H1 (cell line): ENCODE measurements around the gene CDK10. TPM values are rescaled to one million over a fixed set of nuclear protein-coding genes. Genes with fewer than 3 reads are reported as not detected.

ENCODE experiments used
- CTCF ChIA-PET: fragments of 300-600 bp; sonication (Branson Sonifier 250); formaldehyde crosslinking; loops from one replicate; lab custom pipeline; 2021; ENCODE audit not compliant: partially characterized antibody; lab: Charles Lee
- POLR2A ChIA-PET: fragments of 300-600 bp; sonication (Branson Sonifier 250); formaldehyde crosslinking; loops from one replicate; lab custom pipeline; 2021; ENCODE audit warnings: inconsistent platforms; ENCODE audit not compliant: partially characterized antibody; lab: Charles Lee
- DNase-seq, 2 experiments: peaks; one replicate each; pipeline versions ENCODE4 v3.0.0 to v3.0.0-alpha.2; 2010 to 2022; ENCODE audit warnings: low spot score in 2 of 2, low read depth in 1 of 2, mixed read lengths in 1 of 2
- FAIRE-seq: peaks from 2 replicates; lab custom pipeline; 2011; peaks lifted over from hg19 to GRCh38; lab: Jason Lieb, UNC
- H2AFZ ChIP-seq: 2 replicates; pipeline ENCODE4 v1.8.1; 2012; ENCODE audit warnings: low read length, inconsistent platforms
- H2AK5ac ChIP-seq: 2 replicates; pipeline ENCODE4 v1.6.1; 2013; ENCODE audit warnings: low read depth, low read length
- H2BK120ac ChIP-seq: replicated peaks from 2 replicates; pipeline ENCODE3; 2013; ENCODE audit warnings: low read depth, low read length, inconsistent platforms
- H2BK12ac ChIP-seq: 2 replicates; pipeline ENCODE4 v1.6.1; 2013; ENCODE audit warnings: low read depth, low read length
- H2BK15ac ChIP-seq: 2 replicates; pipeline ENCODE4 v1.6.1; 2013; ENCODE audit warnings: low read length
- H2BK20ac ChIP-seq: 2 replicates; pipeline ENCODE4 v1.6.1; 2013; ENCODE audit warnings: low read length
- H2BK5ac ChIP-seq: 2 replicates; pipeline ENCODE4 v1.6.1; 2013; ENCODE audit warnings: low read depth, low read length
- H3K14ac ChIP-seq: 2 replicates; pipeline ENCODE4 v1.6.1; 2013; ENCODE audit warnings: inconsistent platforms; ENCODE audit not compliant: insufficient read length
- H3K18ac ChIP-seq: 2 replicates; pipeline ENCODE4 v1.6.1; 2013; ENCODE audit warnings: low read length; ENCODE audit errors: extremely low read depth
- H3K23ac ChIP-seq: 2 replicates; pipeline ENCODE4 v1.6.1; 2013; ENCODE audit warnings: inconsistent platforms; ENCODE audit not compliant: insufficient read length
- H3K23me2 ChIP-seq: 2 replicates; pipeline ENCODE4 v1.6.1; 2013; ENCODE audit warnings: low read depth, low read length
- H3K27ac ChIP-seq: 2 replicates; pipeline ENCODE4 v1.6.1; 2011; ENCODE audit warnings: low read depth, low read length, inconsistent platforms
- H3K27me3 ChIP-seq, 4 experiments: replicated peaks in 1 of 4; 1 replicate in 1 of 4; 2 replicates in 3 of 4; pipeline versions ENCODE4 v1.6.1 to v1.8.1; 2011 to 2013; ENCODE audit warnings: low read length in 3 of 4, mild to moderate bottlenecking in 3 of 4, inconsistent platforms in 2 of 4, mixed read lengths in 2 of 4, moderate library complexity in 1 of 4; ENCODE audit not compliant: control insufficient read depth in 3 of 4, insufficient read depth in 3 of 4; ENCODE audit errors: extremely low read depth in 1 of 4
- H3K36me3 ChIP-seq, 4 experiments: 2 replicates each; pipeline versions ENCODE4 v1.6.1 to v1.8.1; 2011 to 2013; ENCODE audit warnings: mild to moderate bottlenecking in 4 of 4, low read length in 3 of 4, moderate library complexity in 2 of 4, control low read depth in 1 of 4, inconsistent platforms in 1 of 4; ENCODE audit not compliant: insufficient read depth in 4 of 4, control insufficient read depth in 2 of 4
- H3K4ac ChIP-seq: replicated peaks from 2 replicates; pipeline ENCODE3; 2013; ENCODE audit warnings: low read length, low read depth, mixed read lengths, inconsistent platforms; ENCODE audit not compliant: insufficient read length
- H3K4me1 ChIP-seq, 4 experiments: replicated peaks in 1 of 4; 1 replicate in 1 of 4; 2 replicates in 3 of 4; pipeline versions ENCODE4 v1.6.1 to v1.8.1; 2011 to 2013; ENCODE audit warnings: low read length in 3 of 4, inconsistent platforms in 2 of 4, mixed read lengths in 1 of 4; ENCODE audit not compliant: insufficient read depth in 4 of 4, control insufficient read depth in 3 of 4
- H3K4me2 ChIP-seq, 2 experiments: 2 replicates each; pipeline versions ENCODE4 v1.6.1 to v1.8.1; 2011 to 2013; ENCODE audit warnings: low read depth in 2 of 2, low read length in 2 of 2, control low read depth in 1 of 2, inconsistent platforms in 1 of 2, mild to moderate bottlenecking in 1 of 2; ENCODE audit not compliant: insufficient read depth in 1 of 2
- H3K4me3 ChIP-seq, 4 experiments: fragments of 200-600, 300-600 bp in 1 of 4; sonication (generic), shearing (Covaris generic), sonication (Bioruptor Twin) in 1 of 4; 2 replicates each; pipeline versions ENCODE4 v1.5.1 to v1.8.1; 2011 to 2016; ENCODE audit warnings: low read length in 4 of 4, low read depth in 3 of 4, control low read depth in 2 of 4, inconsistent platforms in 2 of 4, mild to moderate bottlenecking in 2 of 4, mixed read lengths in 1 of 4, moderate library complexity in 1 of 4; ENCODE audit not compliant: insufficient read depth in 2 of 4; ENCODE audit errors: extremely low read depth in 1 of 4
- H3K56ac ChIP-seq: replicated peaks from 2 replicates; pipeline ENCODE3; 2013; ENCODE audit warnings: low read depth, mild to moderate bottlenecking, mixed read lengths, low read length, inconsistent platforms; ENCODE audit not compliant: insufficient read length
- H3K79me1 ChIP-seq: 2 replicates; pipeline ENCODE4 v1.6.1; 2013; ENCODE audit warnings: low read depth, low read length, control low read depth
- H3K79me2 ChIP-seq, 2 experiments: 2 replicates each; pipeline versions ENCODE4 v1.6.1 to v1.8.1; 2012 to 2013; ENCODE audit warnings: low read length in 2 of 2, mild to moderate bottlenecking in 2 of 2, inconsistent platforms in 1 of 2; ENCODE audit not compliant: insufficient read depth in 2 of 2, control insufficient read depth in 1 of 2
- H3K9ac ChIP-seq, 4 experiments: replicated peaks in 1 of 4; 1 replicate in 1 of 4; 2 replicates in 3 of 4; pipeline versions ENCODE4 v1.6.1 to v1.8.1; 2011 to 2013; ENCODE audit warnings: low read depth in 3 of 4, low read length in 3 of 4, control low read depth in 2 of 4, mild to moderate bottlenecking in 2 of 4, moderate library complexity in 2 of 4, inconsistent platforms in 1 of 4; ENCODE audit errors: extremely low read depth in 1 of 4
- H3K9me3 ChIP-seq, 2 experiments: 2 replicates each; pipeline versions ENCODE4 v1.6.1 to v1.8.1; 2012 to 2013; ENCODE audit warnings: mild to moderate bottlenecking in 2 of 2, moderate library complexity in 2 of 2, control low read depth in 1 of 2, inconsistent platforms in 1 of 2, low read depth in 1 of 2, low read length in 1 of 2, mixed read lengths in 1 of 2; ENCODE audit not compliant: insufficient read depth in 2 of 2
- H4K20me1 ChIP-seq, 2 experiments: replicated peaks in 1 of 2; 2 replicates each; pipeline versions ENCODE3 to v1.8.1; 2011 to 2013; ENCODE audit warnings: inconsistent platforms in 2 of 2, low read length in 2 of 2, mild to moderate bottlenecking in 1 of 2; ENCODE audit not compliant: insufficient read depth in 2 of 2, control insufficient read depth in 1 of 2
- H4K5ac ChIP-seq: 2 replicates; pipeline ENCODE4 v1.6.1; 2013; ENCODE audit warnings: low read length, low read depth, mixed read lengths, inconsistent platforms; ENCODE audit not compliant: insufficient read length
- H4K8ac ChIP-seq: 2 replicates; pipeline ENCODE4 v1.8.0; 2013; ENCODE audit warnings: mild to moderate bottlenecking, moderate library complexity, low read length, inconsistent platforms; ENCODE audit not compliant: insufficient read depth; ENCODE audit errors: extremely low read depth
- H4K91ac ChIP-seq: replicated peaks from 2 replicates; pipeline ENCODE3; 2013; ENCODE audit warnings: low read length, mixed read lengths, inconsistent platforms; ENCODE audit not compliant: insufficient read length
- BACH1 ChIP-seq: IDR thresholded peaks from 2 replicates; pipeline ENCODE4 v1.6.1; 2012; ENCODE audit warnings: low read length, improper control_type of control experiment
- KDM4A ChIP-seq: IDR thresholded peaks from one replicate; pipeline ENCODE4 v1.7.1; 2012; ENCODE audit warnings: low read depth, mild to moderate bottlenecking, moderate library complexity, low read length, inconsistent platforms; ENCODE audit not compliant: severe bottlenecking
- SAP30 ChIP-seq: fragments of 300-600 bp; sonication (generic); IDR thresholded peaks from 2 replicates; pipeline ENCODE4 v1.7.1; 2012; ENCODE audit warnings: low read length, moderate library complexity, mild to moderate bottlenecking, inconsistent platforms; ENCODE audit not compliant: insufficient read depth, insufficient replicate concordance
- TEAD4 ChIP-seq: IDR thresholded peaks from 2 replicates; pipeline ENCODE4 v1.6.1; 2012; ENCODE audit warnings: low read depth, low read length, inconsistent platforms, mixed read lengths
- WGBS, 2 experiments: shearing (Covaris generic) in 1 of 2; methylation state at CpG; one replicate each; pipeline versions ENCODE4 v1.1.6 to v1.1.7; 2013 to 2015; ENCODE audit warnings: low lambda C conversion rate in 2 of 2, mixed read lengths in 2 of 2, inconsistent platforms in 1 of 2, low coverage in 1 of 2, missing lambda C conversion rate in 1 of 2; ENCODE audit not compliant: insufficient replicate concordance in 2 of 2, insufficient coverage in 1 of 2, insufficient read length in 1 of 2; ENCODE audit errors: extremely low coverage in 1 of 2, missing lambda C conversion rate in 1 of 2; 5-methylcytosine and 5-hydroxymethylcytosine counted together
- polyA plus RNA-seq, 7 experiments: library from polyadenylated mRNA; depleted of rRNA in 3 of 7; stranded (reverse) in 5 of 7; unstranded in 2 of 7; fragments of >200 nt in 5 of 7; fragments of 200-250 nt in 2 of 7; gene quantifications; 1 replicate in 5 of 7; 2 replicates in 1 of 7; 4 replicates in 1 of 7; pipeline versions ENCODE4 v1.2.1 to v1.2.3, GENCODE V29; 2011 to 2013; ENCODE audit warnings: missing spikeins in 2 of 7, mixed read lengths in 2 of 7
- total RNA-seq: library from RNA; stranded (reverse); fragmentation: NEBNext Ultra II Directional; extraction: Animal tissue kit (Norgen Biotek cat#: 25700); gene quantifications from 2 replicates; pipeline ENCODE4 v1.2.1, GENCODE V29; 2021

The CDK10 gene
- total and polyA plus RNA-seq, 2 of the 8 experiments (the other 6 are each of a cell fraction or from before 2014, with no cell fraction given): 49.5 to 83.9 TPM

GRCh38 chr16:89641458-89642119, 44.9 kb upstream of the CDK10 start:
- no peaks in the 10 kb centered on the region for H3K4me1 ChIP-seq
- no peak overlapping the region for H2BK20ac ChIP-seq
- no peak overlapping the region for H3K4ac ChIP-seq
- no peak overlapping the region for H3K4me2 ChIP-seq
- H4K8ac ChIP-seq: 0 out of 2 replicates have a peak overlapping the region, but pooled peaks have one; percentile 51
- no peak overlapping the region for H3K18ac ChIP-seq
- H3K56ac ChIP-seq: no peak overlapping the region
- peaks cover 0 to 7% of the 10 kb centered on the region in 2 experiments for H4K20me1 ChIP-seq
- H2BK120ac ChIP-seq: no peak overlapping the region
- no peak overlapping the region for H3K27ac ChIP-seq
- no peak for TF ChIP-seq BACH1
- no peak for TF ChIP-seq KDM4A
- TF ChIP-seq TEAD4: peak; percentile 60; the same call in 1 of the 2 replicates
- no peak for TF ChIP-seq SAP30
- no peak overlapping the region for H2BK15ac ChIP-seq
- no peak overlapping the region for H2BK5ac ChIP-seq
- H3K79me1 ChIP-seq: no peaks in the 10 kb centered on the region
- no peak for FAIRE-seq
- H4K5ac ChIP-seq: no peak overlapping the region
- H3K9ac ChIP-seq: no peak overlapping the region
- no peak for DNase-seq
- peaks cover 4 to 16% (median 11%) of the 10 kb centered on the region in 4 experiments; a peak in 7 of 8 replicates for H3K36me3 ChIP-seq
- no peak overlapping the region for H2AFZ ChIP-seq
- no peak overlapping the region for H3K23ac ChIP-seq
- no peaks in the 10 kb centered on the region for H3K79me2 ChIP-seq
- H3K23me2 ChIP-seq: no peaks in the 10 kb centered on the region; the same call in 1 of the 2 replicates
- ChIA-PET CTCF (interaction anchor here (0.6 to 5.6 kb wide), 16 partner anchors 8 to 269 kb away, joined by 3 to 56 read pairs (median 4); partner anchors contain the start of gene DPEP1), POLR2A (interaction anchor here (0.6 to 3.6 kb wide), 15 partner anchors 8 to 80 kb away, joined by 3 to 21 read pairs (median 5); partner anchors contain the start of genes CHMP1A, CPNE7, DPEP1 and SPATA33)
- H4K91ac ChIP-seq: no peak overlapping the region
- no peak overlapping the region for H3K4me3 ChIP-seq
- H2AK5ac ChIP-seq: no peak overlapping the region
- no peak overlapping the region for H2BK12ac ChIP-seq
- H3K27me3 ChIP-seq: no peaks in the 10 kb centered on the region
- no peaks in the 10 kb centered on the region for H3K9me3 ChIP-seq
- H3K14ac ChIP-seq: no peak overlapping the region
- 81% methylated on average over 13 of the region's 14 CpGs; no CpG with 5 or more reads in 1 of the 2 experiments for WGBS, 2 experiments
